ENCODE data around the gene POU2F1.

DNA sequence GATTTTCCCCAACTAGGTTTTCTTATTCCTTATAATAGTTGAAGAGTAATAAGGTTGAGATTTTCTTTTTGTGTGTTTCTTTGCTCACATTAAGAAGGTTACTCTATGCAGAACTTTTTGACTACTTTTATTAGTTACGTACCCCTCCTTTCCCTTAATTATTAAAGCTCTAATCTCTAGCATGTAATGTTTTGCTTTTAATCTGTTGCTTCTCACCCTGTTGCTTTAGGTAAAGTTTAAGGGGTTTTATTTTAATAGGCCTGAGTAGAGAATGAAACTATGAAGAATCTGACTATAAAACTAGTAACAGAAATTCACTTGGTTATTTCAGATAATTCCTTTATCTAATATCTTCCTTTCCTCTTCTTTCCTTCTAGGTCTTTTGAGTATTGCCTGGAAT lies 53.4 kb downstream of the POU2F1 start:
- TF ChIP-seq EZH2 (IDR thresholded peaks at IDR 0.05) = no peak
- TF ChIP-seq, protein P1, sequence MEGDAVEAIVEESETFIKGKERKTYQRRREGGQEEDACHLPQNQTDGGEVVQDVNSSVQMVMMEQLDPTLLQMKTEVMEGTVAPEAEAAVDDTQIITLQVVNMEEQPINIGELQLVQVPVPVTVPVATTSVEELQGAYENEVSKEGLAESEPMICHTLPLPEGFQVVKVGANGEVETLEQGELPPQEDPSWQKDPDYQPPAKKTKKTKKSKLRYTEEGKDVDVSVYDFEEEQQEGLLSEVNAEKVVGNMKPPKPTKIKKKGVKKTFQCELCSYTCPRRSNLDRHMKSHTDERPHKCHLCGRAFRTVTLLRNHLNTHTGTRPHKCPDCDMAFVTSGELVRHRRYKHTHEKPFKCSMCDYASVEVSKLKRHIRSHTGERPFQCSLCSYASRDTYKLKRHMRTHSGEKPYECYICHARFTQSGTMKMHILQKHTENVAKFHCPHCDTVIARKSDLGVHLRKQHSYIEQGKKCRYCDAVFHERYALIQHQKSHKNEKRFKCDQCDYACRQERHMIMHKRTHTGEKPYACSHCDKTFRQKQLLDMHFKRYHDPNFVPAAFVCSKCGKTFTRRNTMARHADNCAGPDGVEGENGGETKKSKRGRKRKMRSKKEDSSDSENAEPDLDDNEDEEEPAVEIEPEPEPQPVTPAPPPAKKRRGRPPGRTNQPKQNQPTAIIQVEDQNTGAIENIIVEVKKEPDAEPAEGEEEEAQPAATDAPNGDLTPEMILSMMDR (IDR thresholded peaks at IDR 0.05) = no peak

All from neural progenitor cell (in vitro differentiated cells).